RPMI7951 (cell line): ENCODE data around the gene NBEAL2. TPM values are rescaled to one million over a fixed set of nuclear protein-coding genes. Genes with fewer than 3 reads are reported as not detected.
A peak's percentile ranks its signal among the peaks of the same experiment; 100 is the strongest.
"Not testable (repeated sequence)": the region's sequence is repeated elsewhere in the genome, so short reads cannot be mapped to it uniquely, and the experiment has no call there.

Source experiments
- DNase-seq: peaks from one replicate; pipeline ENCODE4 v3.0.0-alpha.2; 2012; ENCODE audit warnings: low read depth
- total RNA-seq: library from RNA; depleted of rRNA; stranded (reverse); fragments of >200 nt; shearing (Covaris generic); gene quantifications from 2 replicates; pipeline ENCODE4 v1.2.3, GENCODE V29; 2014

Gene NBEAL2
- total RNA-seq, 1 experiment from 2014 or later = 4.1 TPM

- DNase-seq = no peak
These were observed 33.1 kb downstream of the NBEAL2 start for GRCh38 chr3:47012342-47013230.

- no peak for DNase-seq
These were observed 33.8 kb downstream of the NBEAL2 start for GRCh38 chr3:47013231-47013630.

- DNase-seq = no peak
These were observed 34.6 kb downstream of the NBEAL2 start for GRCh38 chr3:47014036-47014435.

GRCh38 chr3:47015151-47015550, 35.7 kb downstream of the NBEAL2 start:
- no peak for DNase-seq

- DNase-seq = no peak
These were observed 36.8 kb downstream of the NBEAL2 start for GRCh38 chr3:47016086-47016933.

GRCh38 chr3:47016934-47017435, 37.5 kb downstream of the NBEAL2 start:
- peak; percentile 88 for DNase-seq

GRCh38 chr3:47017504-47018268, 38.2 kb downstream of the NBEAL2 start:
- peak; percentile 82 for DNase-seq

- DNase-seq = no peak
These were observed 38.8 kb downstream of the NBEAL2 start for GRCh38 chr3:47018269-47018611.

- peak; percentile 14 for DNase-seq
These were observed 39.7 kb downstream of the NBEAL2 start for GRCh38 chr3:47019201-47019600.

GRCh38 chr3:47020311-47020710, 40.8 kb downstream of the NBEAL2 start:
- DNase-seq = no peak

GRCh38 chr3:47022641-47023071, 43.2 kb downstream of the NBEAL2 start:
- peak; percentile 15 for DNase-seq

- no peak for DNase-seq
These were observed 45.5 kb downstream of the NBEAL2 start for GRCh38 chr3:47024932-47025331.

- not testable (repeated sequence) for DNase-seq
These were observed 47.0 kb downstream of the NBEAL2 start for GRCh38 chr3:47026432-47026831.

- DNase-seq = no peak
These were observed 48.7 kb downstream of the NBEAL2 start for GRCh38 chr3:47028146-47028545.

- no peak for DNase-seq
These were observed 49.2 kb downstream of the NBEAL2 start for GRCh38 chr3:47028667-47029066.

- not testable (repeated sequence) for DNase-seq
These were observed 51.6 kb downstream of the NBEAL2 start for GRCh38 chr3:47031041-47031440.

GRCh38 chr3:47034868-47035489, 55.5 kb downstream of the NBEAL2 start:
- no peak for DNase-seq

- DNase-seq = no peak
These were observed 56.2 kb downstream of the NBEAL2 start for GRCh38 chr3:47035645-47036044.

- DNase-seq = no peak
These were observed 56.7 kb downstream of the NBEAL2 start for GRCh38 chr3:47036145-47036544.

- DNase-seq = not testable (repeated sequence)
These were observed 57.8 kb downstream of the NBEAL2 start for GRCh38 chr3:47037302-47037701.

- no peak for DNase-seq
These were observed 61.6 kb downstream of the NBEAL2 start for GRCh38 chr3:47041114-47041513.
